ENCODE measurements around the gene SERTAD2. TPM values are rescaled to one million over a fixed set of nuclear protein-coding genes. Genes with fewer than 3 reads are reported as not detected.

The SERTAD2 gene
- total RNA-seq, 1 donor from 2014 or later = 27.3 TPM

DNA sequence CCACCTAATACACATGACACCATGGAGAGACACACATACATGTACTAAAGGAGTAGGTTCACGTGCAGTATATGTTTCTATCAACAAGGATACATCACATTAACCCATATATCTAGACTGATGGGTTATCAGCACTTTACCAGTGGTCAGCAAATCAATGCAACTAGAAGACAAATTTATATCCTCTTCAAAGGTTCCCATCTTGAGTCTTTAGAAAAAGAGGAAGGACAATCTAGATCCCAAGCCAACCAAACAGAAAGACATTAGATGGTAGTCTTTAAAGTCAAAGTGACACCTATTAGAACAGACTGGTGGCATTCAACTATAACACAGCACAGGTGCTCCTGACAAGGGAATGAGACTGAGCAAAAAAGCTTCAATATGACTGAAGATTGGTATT is 13.8 kb upstream of the SERTAD2 start:
- intact Hi-C loops (cut with micrococcal nuclease) = loop anchor here (1.0 to 2.0 kb wide), 3 partner anchors 8 to 15 kb away; partner anchors contain the start of gene SERTAD2
- Mint-ChIP-seq H3K9me3 (no peaks in the 10 kb centered on the region), H3K4me1 (ENCODE audit: low read depth) (peaks cover 18% of the 10 kb centered on the region), H3K4me3 (peak overlapping the region; percentile 11), H3K36me3 (ENCODE audit: low read depth) (peaks cover 6% of the 10 kb centered on the region), H3K27me3 (ENCODE audit: insufficient read depth) (no peaks in the 10 kb centered on the region), H3K27ac (peak overlapping the region; percentile 81)
- DNase-seq (ENCODE audit: low spot score) = no peak

DNA sequence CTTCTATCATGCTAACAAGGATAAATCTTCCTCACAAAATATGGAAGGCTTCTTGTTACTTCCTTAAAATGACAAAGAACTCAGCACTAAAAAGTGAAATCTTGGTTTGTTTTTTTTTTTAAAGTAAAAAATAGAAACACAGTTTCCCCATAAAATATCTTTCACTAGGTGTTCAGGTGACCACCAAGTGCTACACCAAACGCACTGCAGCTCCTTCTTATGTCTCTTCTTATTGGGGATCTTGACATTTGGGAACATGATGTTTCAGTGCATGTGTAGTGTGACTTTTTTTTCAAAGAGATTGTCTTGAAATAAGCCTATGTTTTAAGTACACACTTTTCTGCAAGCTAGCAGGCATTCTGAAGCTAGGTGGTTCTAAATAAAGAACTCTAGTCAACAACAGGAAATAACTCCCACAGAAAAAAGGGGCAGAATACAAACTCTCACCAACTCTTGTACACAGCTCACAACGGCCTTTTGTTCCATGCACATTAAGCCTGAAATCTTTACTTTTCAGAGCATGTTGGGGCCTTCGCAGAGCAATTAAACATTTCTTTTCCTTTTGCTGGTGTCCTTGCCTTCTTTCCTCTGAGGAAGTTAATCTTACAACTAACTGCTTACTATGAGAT is 13.2 kb upstream of the SERTAD2 start:
- H3K27ac Mint-ChIP-seq = peak overlapping the region; percentile 81
- H3K36me3 Mint-ChIP-seq (ENCODE audit: low read depth) = peaks cover 7% of the 10 kb centered on the region
- peaks cover 24% of the 10 kb centered on the region for H3K4me1 Mint-ChIP-seq (ENCODE audit: low read depth)
- intact Hi-C loops (cut with micrococcal nuclease) = loop anchor here (1.0 to 2.0 kb wide), 3 partner anchors 8 to 14 kb away; partner anchors contain the start of gene SERTAD2
- no peak for DNase-seq (ENCODE audit: low spot score)
- peak overlapping the region; percentile 11 for H3K4me3 Mint-ChIP-seq
- H3K27me3 Mint-ChIP-seq (ENCODE audit: insufficient read depth) = no peaks in the 10 kb centered on the region
- H3K9me3 Mint-ChIP-seq = no peaks in the 10 kb centered on the region

DNA sequence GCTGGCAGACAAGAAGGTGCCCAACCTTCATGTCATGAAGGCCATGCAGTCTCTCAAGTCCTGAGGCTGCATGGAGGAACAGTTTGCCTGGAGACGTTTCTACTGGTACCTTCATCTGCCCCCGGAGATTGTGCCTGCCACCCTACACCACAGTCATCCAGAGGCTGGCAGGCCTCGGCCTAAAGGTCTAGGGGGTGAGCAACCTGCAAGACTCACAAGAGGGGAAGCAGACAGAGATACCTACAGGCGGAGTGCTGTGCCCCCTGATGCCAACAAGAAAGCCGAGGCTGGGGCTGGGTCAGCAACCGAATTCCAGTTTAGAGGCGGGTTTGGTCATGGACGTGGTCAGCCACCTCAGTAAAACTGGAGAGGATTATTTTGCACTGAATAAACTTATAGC is 12.0 kb upstream of the SERTAD2 start:
- Mint-ChIP-seq H3K27me3 (ENCODE audit: insufficient read depth) (peaks cover under 1% of the 10 kb centered on the region), H3K27ac (no peak overlapping the region)

DNA sequence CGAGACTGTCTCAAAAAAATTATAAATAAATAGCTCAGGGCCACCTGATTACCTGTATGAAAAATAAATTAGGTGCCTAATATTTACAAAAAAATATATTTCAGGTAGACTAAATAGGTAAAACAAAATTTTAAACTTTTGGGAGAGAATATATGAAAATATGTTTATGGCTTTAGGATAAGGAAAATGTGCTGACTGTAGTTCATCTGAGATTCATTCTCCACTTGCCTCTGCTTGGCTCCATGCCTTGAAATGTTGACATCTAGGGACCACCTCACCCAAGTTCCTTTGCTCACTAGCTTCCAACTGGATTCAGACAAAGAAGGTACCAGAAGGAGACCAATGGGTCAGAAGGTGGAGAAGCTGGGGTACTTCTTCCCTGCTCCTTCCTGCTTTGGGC is 9.7 kb upstream of the SERTAD2 start:
- no peak for DNase-seq (ENCODE audit: low spot score)
- intact Hi-C loops (cut with micrococcal nuclease) = no loop called here
- H3K27me3 Mint-ChIP-seq (ENCODE audit: insufficient read depth) = peaks cover 2% of the 10 kb centered on the region
- H3K36me3 Mint-ChIP-seq (ENCODE audit: low read depth) = peaks cover 7% of the 10 kb centered on the region
- H3K4me3 Mint-ChIP-seq = no peak overlapping the region
- H3K4me1 Mint-ChIP-seq (ENCODE audit: low read depth) = peaks cover 38% of the 10 kb centered on the region
- H3K9me3 Mint-ChIP-seq = no peaks in the 10 kb centered on the region
- no peak overlapping the region for H3K27ac Mint-ChIP-seq

More for the DNA sequence above, 12.0 kb upstream of the SERTAD2 start:
- DNase-seq (ENCODE audit: low spot score) = no peak
- Mint-ChIP-seq H3K9me3 (no peaks in the 10 kb centered on the region), H3K4me3 (no peak overlapping the region), H3K4me1 (ENCODE audit: low read depth) (peaks cover 30% of the 10 kb centered on the region), H3K36me3 (ENCODE audit: low read depth) (peaks cover 7% of the 10 kb centered on the region)
- intact Hi-C loops (cut with micrococcal nuclease) = loop anchor here (2.0 kb wide), 1 partner anchor 13 kb away; the partner anchor contains the start of gene SERTAD2

- Mint-ChIP-seq H3K27me3 (ENCODE audit: insufficient read depth) (peaks cover 2% of the 10 kb centered on the region), H3K4me1 (ENCODE audit: low read depth) (peaks cover 48% of the 10 kb centered on the region), H3K36me3 (ENCODE audit: low read depth) (peaks cover 4% of the 10 kb centered on the region), H3K4me3 (no peak overlapping the region), H3K9me3 (no peaks in the 10 kb centered on the region), H3K27ac (no peak overlapping the region)
- intact Hi-C loops (cut with micrococcal nuclease) = no loop called here
- no peak for DNase-seq (ENCODE audit: low spot score)
Measured at GRCh38 chr2:64661741-64662169, 8.0 kb upstream of the SERTAD2 start.

DNA sequence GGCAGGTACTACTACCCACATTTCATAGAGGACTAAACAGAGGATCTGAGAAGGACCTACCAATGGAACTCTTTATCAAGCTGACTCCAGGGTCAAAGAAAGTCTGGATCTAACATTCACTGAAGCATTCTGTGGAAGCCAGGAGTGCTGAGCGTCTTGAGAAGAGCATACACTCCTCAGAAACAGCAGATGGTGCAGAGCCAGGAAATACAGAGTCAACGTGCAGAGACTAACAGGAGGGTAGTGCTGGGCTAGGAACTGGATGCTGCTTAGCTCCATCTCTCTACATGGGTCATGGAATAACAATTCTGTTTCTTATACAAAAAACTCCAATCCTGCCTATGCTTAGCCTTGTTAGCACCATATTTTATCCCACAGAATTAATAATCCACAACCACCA is 5.5 kb upstream of the SERTAD2 start:
- Mint-ChIP-seq H3K36me3 (ENCODE audit: low read depth) (peaks cover 2% of the 10 kb centered on the region), H3K27me3 (ENCODE audit: insufficient read depth) (peaks cover 2% of the 10 kb centered on the region), H3K9me3 (no peaks in the 10 kb centered on the region), H3K4me3 (no peak overlapping the region), H3K27ac (no peak overlapping the region), H3K4me1 (ENCODE audit: low read depth) (peaks cover 57% of the 10 kb centered on the region)
- intact Hi-C loops (cut with micrococcal nuclease) = loop anchor here (10.0 kb wide), 2 partner anchors 624 to 814 kb away; partner anchors contain the start of gene UGP2
- DNase-seq (ENCODE audit: low spot score) = no peak

DNA sequence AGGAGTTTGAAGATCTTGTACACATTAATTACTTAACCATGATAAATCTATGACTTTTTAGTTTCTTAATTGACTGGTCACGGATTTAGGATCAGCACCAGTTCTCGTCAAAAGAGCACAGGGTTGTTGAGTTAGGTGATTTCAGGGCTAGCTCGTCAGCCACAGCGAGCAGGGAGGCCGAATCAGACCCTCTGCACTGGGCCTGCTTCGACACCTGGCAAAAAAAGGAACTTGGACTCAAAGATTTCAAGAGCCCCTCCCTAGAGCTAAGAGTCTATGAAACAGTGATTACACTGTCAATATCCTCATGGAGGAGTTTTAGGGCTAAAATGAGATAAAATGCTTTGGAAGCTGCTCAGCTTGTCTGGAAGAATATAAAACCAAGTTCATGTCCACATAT is 4.6 kb upstream of the SERTAD2 start:
- Mint-ChIP-seq H3K9me3 (no peaks in the 10 kb centered on the region), H3K27ac (no peak overlapping the region), H3K4me1 (ENCODE audit: low read depth) (peaks cover 50% of the 10 kb centered on the region), H3K4me3 (no peak overlapping the region), H3K27me3 (ENCODE audit: insufficient read depth) (peaks cover 2% of the 10 kb centered on the region), H3K36me3 (ENCODE audit: low read depth) (peaks cover 2% of the 10 kb centered on the region)
- intact Hi-C loops (cut with micrococcal nuclease) = loop anchor here (10.0 kb wide), 2 partner anchors 623 to 813 kb away; partner anchors contain the start of gene UGP2
- DNase-seq (ENCODE audit: low spot score) = no peak

GRCh38 chr2:64657411-64657810 is 3.7 kb upstream of the SERTAD2 start:
- intact Hi-C loops (cut with micrococcal nuclease) = loop anchor here (1.0 to 10.0 kb wide), 3 partner anchors 10 to 813 kb away; partner anchors contain the start of gene UGP2
- Mint-ChIP-seq H3K27me3 (ENCODE audit: insufficient read depth) (peaks cover 2% of the 10 kb centered on the region), H3K9me3 (no peaks in the 10 kb centered on the region), H3K27ac (no peak overlapping the region), H3K4me1 (ENCODE audit: low read depth) (peaks cover 53% of the 10 kb centered on the region), H3K36me3 (ENCODE audit: low read depth) (peaks cover 3% of the 10 kb centered on the region), H3K4me3 (no peak overlapping the region)
- DNase-seq (ENCODE audit: low spot score) = no peak

DNA sequence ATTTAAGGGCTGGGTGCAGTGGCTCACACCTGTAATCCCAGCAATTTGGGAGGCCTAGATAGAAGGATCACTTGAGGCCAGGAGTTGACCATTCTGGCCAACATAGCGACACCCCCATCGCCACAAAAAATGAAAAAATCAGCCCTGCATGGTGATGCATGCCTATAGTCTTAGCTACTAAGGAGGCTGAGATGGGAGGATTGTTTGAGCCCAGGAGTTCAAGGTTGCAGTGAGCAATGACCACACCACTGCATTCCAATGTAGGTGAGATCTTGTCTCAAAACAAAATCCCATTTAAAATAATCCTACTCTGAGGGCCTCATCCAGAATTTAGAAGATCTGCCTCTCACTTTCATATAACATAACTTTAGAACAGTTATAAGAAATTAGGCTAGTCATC is 2.7 kb upstream of the SERTAD2 start:
- H3K4me3 Mint-ChIP-seq = no peak overlapping the region
- H3K4me1 Mint-ChIP-seq (ENCODE audit: low read depth) = peaks cover 53% of the 10 kb centered on the region

GRCh38 chr2:64655873-64656272 is 2.2 kb upstream of the SERTAD2 start:
- Mint-ChIP-seq H3K4me3 (peak overlapping the region; percentile 77), H3K36me3 (ENCODE audit: low read depth) (peaks cover 5% of the 10 kb centered on the region), H3K27ac (peak overlapping the region; percentile 87), H3K27me3 (ENCODE audit: insufficient read depth) (peaks cover 2% of the 10 kb centered on the region), H3K9me3 (no peaks in the 10 kb centered on the region), H3K4me1 (ENCODE audit: low read depth) (peaks cover 57% of the 10 kb centered on the region)
- intact Hi-C loops (cut with micrococcal nuclease) = loop anchor here (1.0 to 10.0 kb wide), 10 partner anchors 11 to 811 kb away; partner anchors contain the start of genes AFTPH and UGP2
- DNase-seq (ENCODE audit: low spot score) = no peak

More for the DNA sequence above, 2.7 kb upstream of the SERTAD2 start:
- no peak overlapping the region for H3K27ac Mint-ChIP-seq
- H3K36me3 Mint-ChIP-seq (ENCODE audit: low read depth) = peaks cover 5% of the 10 kb centered on the region
- intact Hi-C loops (cut with micrococcal nuclease) = loop anchor here (10.0 kb wide), 2 partner anchors 622 to 812 kb away; partner anchors contain the start of gene UGP2
- no peaks in the 10 kb centered on the region for H3K9me3 Mint-ChIP-seq
- H3K27me3 Mint-ChIP-seq (ENCODE audit: insufficient read depth) = peaks cover 2% of the 10 kb centered on the region
- DNase-seq (ENCODE audit: low spot score) = no peak

GRCh38 chr2:64655018-64655664 is 1.4 kb upstream of the SERTAD2 start:
- Mint-ChIP-seq H3K4me3 (peak overlapping the region; percentile 77), H3K4me1 (ENCODE audit: low read depth) (peaks cover 64% of the 10 kb centered on the region), H3K9me3 (no peaks in the 10 kb centered on the region), H3K27me3 (ENCODE audit: insufficient read depth) (no peaks in the 10 kb centered on the region), H3K27ac (peak overlapping the region; percentile 87), H3K36me3 (ENCODE audit: low read depth) (peaks cover 5% of the 10 kb centered on the region)
- no peak for DNase-seq (ENCODE audit: low spot score)
- intact Hi-C loops (cut with micrococcal nuclease) = loop anchor here (1.0 to 10.0 kb wide), 10 partner anchors 10 to 810 kb away; partner anchors contain the start of genes AFTPH and UGP2

DNA sequence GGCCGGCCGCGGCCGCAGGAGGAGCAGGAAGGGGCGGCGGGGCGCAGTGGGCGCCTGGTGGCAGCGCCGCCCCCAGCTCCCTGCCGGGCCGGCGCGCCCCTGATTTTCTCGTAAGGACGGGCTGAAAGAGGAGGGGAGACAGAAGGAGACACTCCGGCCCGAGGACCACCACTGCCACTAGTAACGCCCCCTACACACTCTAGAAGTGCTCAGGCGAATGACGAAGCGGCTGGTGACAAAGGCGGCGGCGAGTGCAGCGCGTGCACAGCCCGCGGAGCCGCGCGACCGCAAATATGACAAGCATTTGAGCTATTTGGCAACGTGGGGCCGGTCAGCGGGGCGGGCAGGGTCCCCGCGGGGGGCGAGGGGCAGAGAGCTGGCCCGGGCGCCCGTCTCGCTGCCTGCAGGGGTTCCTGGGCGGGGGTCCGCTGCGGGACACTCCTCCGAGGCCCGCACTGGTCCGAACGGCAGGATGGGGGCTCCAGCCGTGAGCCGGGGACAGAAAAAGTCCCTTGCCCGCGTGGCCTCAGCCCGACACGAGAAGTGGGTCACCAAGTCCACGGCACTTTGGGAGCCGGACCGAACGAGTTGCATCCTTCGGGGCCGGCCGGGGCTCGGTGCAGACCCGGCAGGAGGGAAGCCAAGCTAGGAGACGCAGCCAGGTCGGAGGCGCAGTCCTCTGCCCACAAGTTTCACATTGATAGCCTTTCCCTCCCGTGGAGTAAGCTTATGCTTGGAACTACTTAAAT is 524 bp upstream of the SERTAD2 start:
- Mint-ChIP-seq H3K4me3 (peak overlapping the region; percentile 77), H3K4me1 (ENCODE audit: low read depth) (peaks cover 68% of the 10 kb centered on the region), H3K36me3 (ENCODE audit: low read depth) (peaks cover 5% of the 10 kb centered on the region), H3K27me3 (ENCODE audit: insufficient read depth) (no peaks in the 10 kb centered on the region), H3K9me3 (no peaks in the 10 kb centered on the region), H3K27ac (peak overlapping the region; percentile 87)
- intact Hi-C loops (cut with micrococcal nuclease) = loop anchor here (2.0 to 10.0 kb wide), 4 partner anchors 129 to 809 kb away; partner anchors contain the start of genes AFTPH and UGP2
- DNase-seq (ENCODE audit: low spot score) = peak; percentile 41
